Measurements from ENCODE around the gene LYST.
"Not testable (repeated sequence)": the region's sequence is repeated elsewhere in the genome, so short reads cannot be mapped to it uniquely, and the experiment has no call there.

LYST gene

DNA sequence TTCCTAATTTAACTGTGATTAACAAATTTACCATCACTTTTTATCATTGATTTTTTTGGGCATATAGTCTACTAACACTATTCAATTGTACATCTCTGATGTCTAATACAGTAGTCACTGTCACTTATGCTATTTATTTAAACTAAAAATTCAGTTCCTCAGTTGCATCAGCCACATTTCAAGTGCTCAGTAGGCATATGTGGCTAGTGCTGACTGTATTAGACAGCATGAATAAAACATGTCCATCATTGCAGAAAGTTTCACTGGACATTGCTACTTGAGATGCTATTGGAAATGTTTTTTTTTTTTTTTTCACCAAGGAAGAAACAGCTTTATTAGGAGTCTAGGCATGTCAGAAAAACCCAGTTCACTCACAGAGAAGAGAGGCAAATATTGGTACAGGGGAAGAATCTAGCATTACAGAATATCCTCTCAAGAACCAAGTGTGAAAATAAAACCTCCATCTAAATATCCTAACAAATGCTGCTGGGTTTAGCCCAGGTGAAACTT lies 109.1 kb downstream of the LYST start:
- DNase-seq, result no peak

DNA sequence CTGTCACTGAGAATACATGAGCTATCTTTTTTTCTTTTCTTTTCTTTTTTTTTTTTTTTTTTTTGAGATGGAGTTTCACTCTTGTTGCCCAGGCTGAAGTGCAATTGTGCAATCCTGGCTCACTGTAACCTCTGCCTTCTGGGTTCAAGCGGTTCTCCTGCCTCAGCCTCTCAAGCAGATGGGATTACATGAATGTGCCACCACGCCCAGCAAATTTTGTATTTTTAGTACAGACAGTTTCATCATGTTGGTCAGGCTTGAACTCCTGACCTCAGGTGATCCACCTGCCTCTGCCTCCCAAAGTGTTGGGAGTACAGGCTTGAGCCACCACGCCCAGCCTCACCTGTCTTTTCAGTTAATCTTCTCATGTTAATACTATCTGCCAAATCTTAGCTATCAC lies 112.5 kb downstream of the LYST start:
- DNase-seq, result not testable (repeated sequence)

DNA sequence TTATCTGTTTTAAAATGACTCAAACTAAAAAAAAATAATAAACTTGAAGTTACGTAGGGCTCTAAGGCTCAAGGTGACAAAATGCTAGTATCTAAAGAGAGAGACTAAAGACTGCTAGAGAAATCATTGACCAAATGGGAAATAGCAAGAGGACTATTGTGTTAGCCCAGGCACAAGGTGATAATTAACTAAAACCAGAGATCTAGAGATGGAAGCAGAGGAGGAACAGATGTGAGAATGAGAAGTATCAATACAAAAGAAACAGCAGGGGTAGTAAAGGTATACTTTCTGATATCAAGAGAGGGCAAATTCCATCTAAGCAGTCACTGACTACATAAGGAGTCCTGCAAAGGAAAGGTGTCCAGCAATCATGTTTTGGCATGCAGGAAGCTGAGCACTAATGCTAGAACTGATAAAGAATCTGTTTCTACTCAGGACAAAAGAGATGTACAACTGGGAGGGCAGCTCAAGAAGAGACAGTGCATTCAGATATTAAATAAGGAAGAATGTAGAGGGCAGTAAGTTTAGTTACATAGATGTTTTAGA lies 116.9 kb downstream of the LYST start:
- no peak for DNase-seq

DNA sequence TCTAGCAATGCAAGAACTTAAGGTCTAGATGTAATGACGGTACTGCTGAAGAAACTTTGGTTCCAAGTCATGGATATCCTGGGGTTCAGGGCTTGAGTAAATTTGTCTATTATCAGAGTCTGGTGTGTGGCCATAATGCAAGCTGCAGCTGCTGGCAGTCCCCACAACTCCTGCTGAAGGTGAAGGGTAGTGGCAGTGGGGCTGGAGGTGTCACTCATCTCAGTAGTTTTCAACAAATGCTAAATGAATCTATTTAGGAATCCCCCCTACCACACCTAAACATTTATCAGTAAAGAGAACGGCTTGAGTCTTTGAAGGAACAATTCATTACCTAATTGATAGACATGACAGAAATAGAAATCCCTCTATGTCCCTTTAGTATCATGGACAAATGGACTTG lies 118.0 kb downstream of the LYST start:
- no peak for DNase-seq

DNA sequence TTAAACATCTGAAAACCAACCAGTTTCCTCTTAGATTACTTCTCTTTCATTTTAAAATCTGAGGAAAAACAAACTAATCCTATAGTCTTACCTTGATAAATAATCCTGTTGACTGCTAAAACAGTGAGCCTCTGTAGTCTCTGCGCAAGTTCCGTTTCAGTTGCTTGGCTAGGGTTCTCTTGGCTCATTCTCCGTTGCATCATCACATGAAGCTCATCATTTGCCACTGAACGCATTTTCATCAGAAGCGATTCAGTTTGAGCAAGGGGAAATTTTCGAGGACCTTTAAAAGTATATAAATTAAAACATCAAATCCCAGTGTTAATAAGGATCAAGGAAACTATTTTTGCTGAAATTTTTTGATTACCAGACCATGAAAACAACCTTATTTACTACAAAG lies 120.5 kb downstream of the LYST start:
- DNase-seq, result no peak

DNA sequence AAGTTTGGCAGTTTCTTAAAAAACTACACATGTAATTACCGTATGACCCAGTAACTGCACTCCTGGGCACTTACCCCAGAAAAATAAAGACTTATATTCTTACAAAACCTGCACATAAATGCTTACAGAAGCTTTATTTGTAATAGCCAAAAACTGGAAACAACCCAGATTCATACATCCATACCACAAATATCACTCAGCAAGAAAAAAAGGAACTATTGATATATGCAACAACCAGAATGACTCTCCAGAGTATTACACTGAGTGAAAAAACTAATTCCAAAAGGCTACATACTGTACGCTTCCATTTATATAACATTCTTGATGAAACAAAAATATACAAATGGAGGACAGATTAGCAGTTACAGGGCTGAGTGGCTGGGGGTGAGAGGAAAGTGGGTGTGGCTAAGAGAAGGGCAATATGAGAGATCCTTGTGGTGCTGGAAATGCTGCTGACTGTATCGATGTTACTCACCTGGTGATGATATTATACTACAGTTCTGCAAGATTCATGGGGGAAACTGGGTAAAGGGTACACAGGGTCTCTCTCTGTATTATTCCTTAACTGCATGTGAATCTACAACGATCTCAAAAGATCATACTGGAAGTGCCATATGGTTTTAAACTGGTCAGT lies 121.1 kb downstream of the LYST start:
- no peak for DNase-seq

DNA sequence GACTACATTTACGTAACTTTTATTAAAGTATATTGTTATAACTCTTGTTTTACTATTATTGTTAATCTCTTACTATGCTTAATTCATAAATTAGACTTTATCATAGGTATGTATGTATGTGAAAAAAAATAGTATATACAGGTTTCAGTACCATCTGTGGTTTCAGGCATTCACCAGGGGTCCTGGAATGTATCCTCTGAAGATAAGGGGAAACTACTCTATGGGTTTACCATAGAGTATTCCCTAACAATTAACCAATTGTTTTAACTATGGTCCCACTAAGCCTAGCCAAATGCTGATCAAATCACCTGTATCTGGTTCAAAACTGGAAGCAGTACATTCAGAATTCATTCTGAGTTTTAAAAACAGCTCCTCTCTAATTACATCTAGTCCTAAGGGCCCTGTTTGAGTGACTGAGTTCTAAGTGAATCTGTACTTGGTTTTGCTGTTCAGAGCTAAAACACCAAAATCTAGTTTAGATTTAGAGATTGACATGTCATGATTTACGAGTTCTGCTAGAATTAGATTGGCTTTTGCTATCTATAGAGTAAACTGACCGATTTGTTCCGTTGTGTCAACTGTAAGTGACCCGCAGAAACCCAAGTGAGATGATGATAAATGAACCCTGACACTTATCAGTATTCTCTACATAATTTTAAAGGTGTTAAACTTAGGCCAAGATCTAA lies 123.6 kb downstream of the LYST start:
- DNase-seq, result no peak

DNA sequence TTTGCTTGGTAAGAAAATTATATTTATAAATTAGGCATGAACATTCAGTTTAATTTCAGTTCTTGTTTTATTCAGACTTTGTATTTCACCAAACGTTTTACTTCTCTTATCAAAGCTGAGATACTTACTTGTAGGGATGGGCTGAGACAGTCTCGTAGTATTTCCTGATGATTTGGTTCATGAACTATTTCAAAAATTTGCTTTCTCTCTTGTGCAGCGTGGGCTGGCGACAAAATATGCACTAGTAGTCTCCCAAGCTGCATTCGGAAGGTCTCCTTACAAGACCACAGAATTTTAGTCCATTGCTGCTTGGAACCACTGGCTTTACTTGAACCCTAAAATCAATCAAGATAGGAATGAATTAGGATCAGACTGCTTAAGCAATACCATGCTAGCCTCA lies 125.4 kb downstream of the LYST start:
- no peak for DNase-seq

DNA sequence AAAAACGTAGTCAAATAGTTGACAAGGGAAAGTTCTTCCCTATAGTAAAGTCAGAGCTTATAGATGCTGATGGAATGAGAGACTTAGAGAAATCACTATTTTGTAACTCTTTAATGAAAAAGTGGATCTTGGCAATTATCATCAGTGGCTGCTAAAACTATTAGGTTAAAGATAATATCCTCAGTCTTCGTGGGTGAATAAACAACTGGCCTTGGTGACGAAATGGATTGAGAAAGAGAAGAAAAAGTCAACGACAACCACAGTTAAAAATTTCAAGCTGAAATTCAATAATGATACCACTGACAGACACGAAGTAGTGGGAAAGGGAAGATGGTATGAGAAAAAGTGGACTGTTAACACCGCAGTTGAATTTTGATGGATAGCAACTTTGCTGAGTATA lies 127.1 kb downstream of the LYST start:
- DNase-seq, result no peak

DNA sequence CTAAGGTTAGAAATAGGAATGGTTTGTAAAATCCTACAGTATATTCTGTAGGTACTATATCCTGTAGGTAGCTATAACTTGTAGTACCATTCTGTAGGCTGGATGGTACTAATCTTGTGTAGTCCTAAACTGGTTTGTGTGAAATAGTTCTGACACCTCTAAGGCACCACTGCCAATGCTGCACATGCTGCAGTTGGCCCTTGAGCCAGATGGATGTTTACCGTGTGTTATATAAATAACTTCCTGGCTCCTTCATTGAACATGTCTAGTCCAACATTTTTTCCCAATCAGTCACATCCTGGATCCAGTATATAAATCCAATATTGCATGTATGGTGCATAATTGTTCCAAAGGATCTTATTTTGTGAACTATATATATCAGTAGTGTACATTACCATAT lies 127.6 kb downstream of the LYST start:
- no peak for DNase-seq

DNA sequence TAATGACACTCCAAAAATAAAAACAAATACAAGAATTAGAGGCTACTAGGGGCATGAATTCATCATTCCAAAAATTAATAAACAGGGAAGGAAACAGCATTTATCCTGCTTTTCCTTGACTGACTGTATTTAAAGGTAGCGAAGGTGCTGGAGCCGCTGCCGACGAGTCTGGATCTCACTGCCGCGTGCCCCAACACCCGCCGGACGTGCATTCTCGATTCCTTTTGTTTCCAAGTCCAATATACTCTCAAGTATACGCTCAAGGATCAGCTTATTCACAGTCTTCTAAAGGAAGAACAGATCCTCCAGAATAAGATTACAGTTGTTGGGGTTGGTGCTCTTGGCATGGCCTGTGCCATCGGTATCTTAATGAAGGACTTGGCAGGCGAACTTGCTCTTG lies 129.0 kb downstream of the LYST start:
- no peak for DNase-seq

DNA sequence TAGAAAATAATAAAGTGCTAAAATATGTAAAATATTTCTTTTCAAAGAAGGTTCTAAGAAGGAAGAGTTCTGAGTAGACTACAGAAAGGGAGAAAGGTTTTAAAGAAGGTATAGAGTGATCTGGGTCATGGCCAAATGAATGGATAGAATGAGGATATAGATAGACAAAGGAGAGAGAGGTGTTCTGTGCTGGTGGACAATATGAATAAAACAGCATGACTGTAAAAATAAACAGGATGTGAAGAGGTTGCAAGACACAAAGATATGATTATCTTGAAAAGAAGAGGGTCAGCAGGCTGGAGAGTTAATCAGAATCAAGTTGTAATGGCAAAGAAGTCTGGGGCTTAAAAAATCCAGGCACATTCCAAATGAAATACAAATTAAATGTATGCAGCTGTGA lies 130.4 kb downstream of the LYST start:
- DNase-seq, result no peak

DNA sequence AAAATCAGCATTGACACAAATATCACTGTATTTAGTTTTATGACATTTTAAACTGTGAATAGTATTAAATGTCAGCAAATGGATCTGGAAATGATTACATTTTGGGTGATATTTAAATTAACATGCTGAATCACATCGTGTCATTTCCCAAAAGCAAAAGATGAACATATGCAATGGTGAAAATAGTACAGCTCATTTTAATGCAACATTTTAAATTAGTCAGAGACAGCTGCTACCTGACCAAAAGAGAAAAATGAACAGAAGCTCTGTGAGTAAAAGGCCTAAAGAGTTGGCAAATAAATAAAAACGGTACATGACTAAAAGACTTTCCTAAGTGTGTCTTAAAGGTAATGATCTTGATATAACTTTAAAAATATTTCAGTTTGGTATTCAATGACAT lies 131.1 kb downstream of the LYST start:
- DNase-seq, result no peak

DNA sequence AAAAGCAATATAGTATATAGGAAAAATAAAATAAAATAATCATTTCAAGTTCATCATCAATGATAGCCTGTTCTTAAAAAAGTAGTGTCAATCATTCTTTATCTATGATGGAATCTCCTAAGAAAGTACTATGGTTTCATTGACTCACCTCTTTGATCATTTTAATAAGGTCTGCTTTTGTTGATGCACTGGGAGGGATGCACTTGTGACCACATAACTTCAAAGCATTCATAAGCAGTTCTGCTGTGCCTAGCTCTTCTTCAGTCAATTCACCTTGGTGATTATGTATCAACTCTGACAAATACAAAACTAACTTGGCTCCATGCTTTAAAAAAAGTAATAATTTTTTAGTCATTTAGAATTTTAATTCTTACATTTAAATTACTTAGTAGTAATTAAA lies 132.4 kb downstream of the LYST start:
- no peak for DNase-seq

DNA sequence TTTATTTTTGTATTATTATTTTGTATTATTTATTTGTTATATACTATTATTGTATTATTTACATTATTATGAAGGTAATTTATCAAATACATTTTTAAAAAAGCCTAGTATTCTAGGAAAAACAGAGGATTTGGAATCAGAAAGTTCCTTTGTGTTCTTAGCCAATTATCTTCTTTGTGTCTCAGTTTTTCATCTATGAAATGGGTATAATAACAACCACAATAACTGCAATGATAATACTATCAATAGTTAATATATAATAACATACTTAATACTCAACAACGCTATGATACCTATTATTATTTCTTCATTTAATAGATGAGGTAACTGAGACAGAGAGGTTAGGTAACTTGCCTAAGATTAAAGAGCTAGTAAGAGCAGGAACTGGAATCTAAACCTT lies 136.7 kb downstream of the LYST start:
- no peak for DNase-seq

DNA sequence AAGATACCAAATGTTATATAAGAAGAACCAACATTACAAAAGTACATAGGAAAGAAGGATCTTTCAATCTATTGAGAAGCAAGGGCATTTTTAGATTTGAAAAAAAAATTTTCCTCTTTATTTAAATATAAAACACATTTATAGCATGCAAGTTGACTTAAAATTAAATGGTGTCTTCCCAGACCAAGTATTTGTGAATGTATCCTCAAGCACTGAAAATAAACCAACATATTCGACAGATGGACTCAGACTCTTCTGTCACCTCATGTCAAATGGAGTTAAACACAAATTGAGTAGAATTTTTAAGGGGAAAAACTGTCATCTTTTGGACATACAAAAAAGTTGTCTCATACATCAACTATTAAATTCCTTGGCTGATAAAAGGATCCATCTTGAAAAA lies 140.1 kb downstream of the LYST start:
- DNase-seq, result no peak

DNA sequence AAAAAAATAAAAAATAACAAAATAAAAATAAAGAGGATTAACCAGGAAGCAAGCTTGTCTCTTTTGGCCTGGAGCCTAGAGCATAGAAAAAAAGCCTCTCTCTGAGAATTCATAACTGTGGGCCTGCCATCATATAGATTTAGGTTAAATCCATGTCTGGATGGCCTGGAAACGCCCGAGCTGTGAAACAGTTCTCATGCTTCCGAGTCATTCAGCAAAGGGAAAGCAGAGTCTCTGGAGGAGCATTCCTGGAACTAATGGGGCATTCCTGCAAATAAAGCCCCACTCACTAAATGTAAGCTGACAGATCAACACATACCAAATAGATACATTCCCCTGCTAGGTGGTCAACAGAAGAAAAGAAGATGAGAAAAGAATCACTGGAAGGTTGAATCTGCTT lies 141.3 kb downstream of the LYST start:
- no peak for DNase-seq

DNA sequence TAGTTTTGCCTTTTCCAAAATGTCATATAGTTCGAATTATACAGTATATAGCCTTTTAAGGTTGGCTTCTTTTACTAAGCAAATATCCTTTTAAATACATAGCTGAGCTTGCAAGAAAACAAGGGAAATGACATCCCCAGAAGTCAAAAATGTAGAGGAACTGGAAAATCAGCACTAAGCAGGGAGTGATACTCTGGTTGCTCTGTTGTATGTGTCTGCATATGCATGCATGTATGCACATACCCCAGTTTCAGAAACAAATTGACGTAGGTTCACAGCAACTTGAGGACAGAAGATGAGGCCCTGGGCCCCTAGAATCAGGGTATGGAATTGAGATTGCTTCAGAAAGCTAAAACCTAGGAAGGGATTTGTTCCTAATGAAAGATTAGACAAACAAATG lies 142.0 kb downstream of the LYST start:
- DNase-seq, result no peak

DNA sequence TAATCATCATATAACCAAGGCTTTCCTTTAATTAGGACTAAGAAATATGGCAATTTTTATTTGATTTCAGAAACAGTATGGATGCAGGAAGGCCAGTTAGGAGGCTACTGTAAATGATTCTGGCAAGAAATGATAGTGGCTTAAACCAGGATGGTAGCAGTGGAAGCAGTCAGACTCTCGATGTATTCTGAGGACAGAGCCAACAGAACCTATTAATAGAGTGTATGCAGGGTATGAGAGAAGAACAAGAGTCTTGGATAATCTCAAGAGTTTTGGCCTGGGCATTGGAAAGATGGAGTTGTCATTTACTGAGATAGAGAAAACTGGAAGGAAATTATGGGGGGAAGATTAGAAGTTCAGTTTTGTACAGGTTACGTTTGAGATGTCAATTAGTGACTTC lies 143.8 kb downstream of the LYST start:
- no peak for DNase-seq

DNA sequence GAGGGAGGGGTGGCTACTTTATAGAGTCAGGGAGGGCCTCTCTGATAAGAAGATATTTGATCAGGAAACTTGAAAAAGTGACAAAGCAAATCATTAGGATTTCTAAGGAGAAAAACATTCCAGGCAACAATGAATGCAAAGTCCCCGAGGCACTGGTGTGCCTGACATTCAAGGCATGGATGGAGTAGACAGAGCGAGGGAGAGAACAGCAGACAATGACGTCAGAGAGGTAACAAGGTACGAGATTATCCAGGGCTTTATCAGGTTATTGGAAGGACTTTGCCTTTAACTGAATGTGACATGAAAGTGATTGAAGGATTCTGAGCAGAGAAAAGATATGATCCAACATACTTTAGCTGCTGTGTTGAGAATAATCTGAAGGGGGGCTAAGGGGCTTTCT lies 144.7 kb downstream of the LYST start:
- DNase-seq, result no peak

DNA sequence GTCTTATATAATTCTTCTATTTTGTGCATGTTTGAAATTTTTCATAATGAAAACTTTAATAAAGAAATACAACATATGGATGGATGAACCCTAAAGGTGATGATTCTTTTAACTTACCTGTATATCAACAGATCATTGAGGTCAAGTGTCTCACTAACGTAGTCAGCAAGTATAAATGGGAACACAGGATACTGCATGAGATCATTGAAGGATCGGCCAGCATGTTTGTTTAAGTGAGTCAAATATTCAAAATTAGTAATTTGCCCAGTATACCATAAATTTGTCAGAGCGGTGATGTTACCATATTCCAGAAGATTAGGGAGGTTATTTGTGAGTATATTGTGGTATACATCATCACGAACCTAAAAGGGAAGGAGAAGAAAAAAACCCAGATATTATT lies 146.2 kb downstream of the LYST start:
- no peak for DNase-seq

DNA sequence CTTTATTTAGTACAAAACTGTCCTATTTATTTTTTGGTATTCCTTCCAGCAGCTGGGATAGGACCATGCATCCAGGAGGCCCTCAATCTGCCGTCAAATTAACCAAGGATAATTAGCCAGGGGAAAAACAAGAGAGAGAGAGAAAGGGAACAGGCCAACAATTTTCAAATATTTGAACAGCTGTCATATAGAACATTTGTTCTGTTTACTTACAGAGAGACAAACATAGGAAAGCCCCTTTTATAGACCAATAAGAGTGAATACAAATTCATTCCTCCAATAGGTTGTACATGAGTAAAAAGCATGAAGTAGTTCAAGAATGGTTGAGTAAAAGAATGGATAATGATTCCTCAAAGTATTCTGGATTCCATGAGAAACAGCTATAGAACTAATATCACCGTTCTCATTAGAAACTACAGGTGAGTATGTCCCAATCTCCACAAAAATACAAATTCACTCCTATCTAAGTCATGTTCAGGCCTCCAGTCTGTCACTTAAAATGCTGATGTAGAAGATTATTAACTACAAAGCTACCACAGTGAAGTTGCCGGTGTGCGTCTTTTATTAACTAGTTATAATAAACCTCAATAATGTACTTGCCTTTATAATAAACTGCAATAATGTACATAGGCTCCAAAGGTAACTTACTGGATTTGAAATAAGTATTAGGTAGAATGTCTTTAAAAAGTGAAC lies 152.4 kb downstream of the LYST start:
- DNase-seq, result no peak

DNA sequence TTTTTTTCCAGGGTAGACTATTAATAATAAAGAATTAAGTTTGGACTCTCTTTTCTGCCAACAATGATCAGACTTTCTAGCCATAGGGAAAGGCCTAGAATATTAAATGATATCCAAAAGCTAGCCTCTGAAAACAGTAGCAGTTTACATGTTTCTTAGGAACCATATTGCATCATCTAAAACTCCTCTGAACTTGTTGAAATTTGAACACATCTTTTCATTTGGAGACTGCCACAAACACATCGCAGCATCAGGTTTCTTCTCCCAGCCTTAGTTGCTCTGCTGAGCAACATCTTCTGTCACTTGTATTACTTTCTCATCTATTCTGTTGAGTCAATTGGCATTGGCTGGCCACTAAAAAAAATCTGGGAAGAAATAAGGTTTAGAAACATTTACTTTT lies 153.9 kb downstream of the LYST start:
- no peak for DNase-seq

DNA sequence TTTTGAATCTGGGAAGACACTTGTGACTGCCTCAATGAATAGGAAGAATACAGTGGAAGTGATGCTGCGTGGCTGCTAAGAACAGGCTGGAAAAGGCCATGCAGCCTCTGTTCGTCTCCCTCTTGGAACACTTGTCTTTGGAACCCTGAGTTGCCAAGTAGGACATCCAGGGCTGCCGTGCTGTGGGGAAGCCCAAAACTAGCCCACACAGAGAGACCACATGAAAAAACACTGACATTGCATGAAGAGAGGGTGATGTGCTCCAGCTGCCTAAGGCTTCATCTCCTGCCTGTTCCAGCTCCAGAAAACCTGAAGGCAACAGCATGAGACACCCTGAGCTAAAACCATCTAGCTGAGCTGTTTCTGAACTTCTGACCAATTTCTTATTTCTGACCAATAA lies 156.0 kb downstream of the LYST start:
- no peak for DNase-seq
